HepG2 (cell line): Measurements from ENCODE around the gene ARL16. TPM values are rescaled to one million over a fixed set of nuclear protein-coding genes. Genes with fewer than 3 reads are reported as not detected.

Source experiments
- AGO1 ChIP-seq: fragments of 200-400 bp; formaldehyde crosslinking; IDR thresholded peaks from 2 replicates; pipeline ENCODE4 v1.6.1; 2017; ENCODE audit warnings: mild to moderate bottlenecking, low read depth, low read length, moderate library complexity; ENCODE audit not compliant: poor library complexity, severe bottlenecking
- BATF2 ChIP-seq: sonication (generic); formaldehyde crosslinking; IDR thresholded peaks from 2 replicates; pipeline ENCODE4 v1.8.0; 2022; ENCODE audit warnings: mild to moderate bottlenecking, missing genetic modification reagents, moderate library complexity
- CCDC6 ChIP-seq: sonication (generic); formaldehyde crosslinking; IDR thresholded peaks from 2 replicates; pipeline ENCODE4 v1.8.1; 2022; ENCODE audit warnings: mild to moderate bottlenecking, missing genetic modification reagents, moderate library complexity
- CREM ChIP-seq, 2 experiments: sonication (generic) in 1 of 2; formaldehyde crosslinking in 1 of 2; IDR thresholded peaks; 2 replicates each; pipeline versions ENCODE4 v1.4.0 to v1.6.1; 2016 to 2020; ENCODE audit warnings: antibody characterized with exemption in 1 of 2, mild to moderate bottlenecking in 1 of 2, missing genetic modification reagents in 1 of 2
- EZH2 ChIP-seq: conservative IDR thresholded peaks from 2 replicates; pipeline ENCODE4 v1.6.1; 2012; ENCODE audit warnings: mild to moderate bottlenecking, low read depth, low read length, moderate library complexity
- HOXD1 ChIP-seq: sonication (generic); formaldehyde crosslinking; IDR thresholded peaks from 2 replicates; pipeline ENCODE4 v1.5.0; 2020; ENCODE audit warnings: missing genetic modification reagents
- ISL2 ChIP-seq: sonication (generic); formaldehyde crosslinking; IDR thresholded peaks from 2 replicates; pipeline ENCODE4 v1.5.0; 2020; ENCODE audit warnings: missing genetic modification reagents
- KDM1A ChIP-seq: IDR thresholded peaks from 2 replicates; pipeline ENCODE4 v1.6.1; 2016; ENCODE audit warnings: missing compliant biosample characterization
- KLF6 ChIP-seq: IDR thresholded peaks from 2 replicates; pipeline ENCODE4 v1.8.0; 2016; ENCODE audit warnings: missing biosample characterization, missing genetic modification reagents
- RFX1 ChIP-seq: fragments of 450-650 bp; IDR thresholded peaks from 2 replicates; pipeline ENCODE4 v1.6.1; 2017
- TBX2 ChIP-seq: sonication (generic); formaldehyde crosslinking; IDR thresholded peaks from 2 replicates; pipeline ENCODE4 v1.5.0; 2020; ENCODE audit warnings: missing genetic modification reagents, mild to moderate bottlenecking, borderline replicate concordance
- XRCC5 ChIP-seq: fragments of 200-400 bp; formaldehyde crosslinking; optimal IDR thresholded peaks from 2 replicates; pipeline ENCODE3; 2017; ENCODE audit warnings: mild to moderate bottlenecking, low read length
- ZBTB44 ChIP-seq: sonication (generic); formaldehyde crosslinking; IDR thresholded peaks from 2 replicates; pipeline ENCODE4 v1.4.0; 2020; ENCODE audit warnings: missing genetic modification reagents
- ZMAT5 ChIP-seq: sonication (generic); formaldehyde crosslinking; IDR thresholded peaks from 2 replicates; pipeline ENCODE4 v1.5.0; 2020; ENCODE audit warnings: mild to moderate bottlenecking, low read depth, missing genetic modification reagents, borderline replicate concordance
- ZMYM2 ChIP-seq: sonication (generic); formaldehyde crosslinking; IDR thresholded peaks from 2 replicates; pipeline ENCODE4 v1.8.0; 2022; ENCODE audit warnings: mild to moderate bottlenecking, missing genetic modification reagents
- ZNF142 ChIP-seq: sonication (generic); formaldehyde crosslinking; IDR thresholded peaks from 2 replicates; pipeline ENCODE4 v1.4.0; 2020; ENCODE audit warnings: missing genetic modification reagents
- ZNF143 ChIP-seq: sonication (generic); formaldehyde crosslinking; IDR thresholded peaks from 2 replicates; pipeline ENCODE4 v1.4.0; 2020; ENCODE audit warnings: missing genetic modification reagents
- ZNF501 ChIP-seq: sonication (generic); formaldehyde crosslinking; IDR thresholded peaks from 2 replicates; pipeline ENCODE4 v1.5.1; 2020; ENCODE audit warnings: mild to moderate bottlenecking, moderate library complexity, missing genetic modification reagents
- ZNF788 ChIP-seq: sonication (generic); formaldehyde crosslinking; IDR thresholded peaks from 2 replicates; pipeline ENCODE4 v1.5.0; 2020; ENCODE audit warnings: mild to moderate bottlenecking, missing genetic modification reagents, borderline replicate concordance
- polyA plus RNA-seq, 8 experiments: library from polyadenylated mRNA; depleted of rRNA in 3 of 8; stranded (reverse) in 7 of 8; unstranded in 1 of 8; fragments of >200 nt; fragmentation: Illumina TruSeq in 4 of 8; extraction: Trizol in 4 of 8; gene quantifications; 2 replicates each; pipeline versions ENCODE4 v1.2.1 to v1.2.3, GENCODE V29; 2011 to 2016; ENCODE audit warnings: low read depth in 4 of 8, missing spikeins in 1 of 8, mixed read lengths in 1 of 8; ENCODE audit not compliant: insufficient read depth in 1 of 8
- total RNA-seq, 5 experiments: library from RNA; depleted of rRNA; stranded (reverse); fragments of >200 nt; fragmentation: Illumina TruSeq; extraction: Trizol; gene quantifications; 2 replicates each; pipeline ENCODE4 v1.2.3, GENCODE V29; 2016; ENCODE audit warnings: low read depth in 1 of 5

The ARL16 gene
- total and polyA plus RNA-seq, 2 of the 13 experiments (the other 11 are each of a cell fraction or from before 2014, with no cell fraction given): 20.8 to 30.8 TPM

GRCh38 chr17:81636505-81637288 is 46.9 kb downstream of the ARL16 start, which contains the start of the genes NPLOC4 and TSPAN10 (continued):
- TF ChIP-seq ZNF142 (CRISPR knock-in tag) (peak; percentile 90; the same call in 1 of the 2 replicates), AGO1 (peak; percentile 61), BATF2 (0 out of 2 replicates have a peak, but pooled peaks have one; percentile 67), EZH2 (no peak), ZBTB44 (CRISPR knock-in tag) (no peak), XRCC5 (peak; percentile 98), ZNF501 (no peak), CREM (IDR thresholded peaks at IDR 0.05) (no peak), CREM (CRISPR knock-in tag; IDR thresholded peaks at IDR 0.05) (0 out of 2 replicates have a peak, but pooled peaks have one; percentile 17), RFX1 (no peak), KLF6 (CRISPR knock-in tag) (peak; percentile 97), KDM1A (peak; percentile 64; the same call in 1 of the 2 replicates), CCDC6 (CRISPR knock-in tag) (peak; percentile 99), ZMAT5 (CRISPR knock-in tag) (no peak), ISL2 (peak; percentile 86), ZMYM2 (CRISPR knock-in tag) (no peak), TBX2 (CRISPR knock-in tag) (no peak), HOXD1 (CRISPR knock-in tag) (peak; percentile 93), ZNF788 (CRISPR knock-in tag) (peak; percentile 88; the same call in 1 of the 2 replicates), ZNF143 (CRISPR knock-in tag) (peak; percentile 47; the same call in 1 of the 2 replicates)
